MCF 10A (cell line): ENCODE data around the gene ASB13. TPM values are rescaled to one million over a fixed set of nuclear protein-coding genes. Genes with fewer than 3 reads are reported as not detected.
A peak's percentile ranks its signal among the peaks of the same experiment; 100 is the strongest.
"Not testable (repeated sequence)": the region's sequence is repeated elsewhere in the genome, so short reads cannot be mapped to it uniquely, and the experiment has no call there.

Experiments used
- BruUV-seq: library from RNA; stranded (reverse); fragments of 400-500 nt; replicated peaks from 2 replicates; lab custom pipeline; 2021; lab: Mats Ljungman, UMichigan
- CTCF ChIA-PET: fragments of 300-600 bp; sonication (Branson Sonifier 250); formaldehyde crosslinking; extraction: SDS; loops from one replicate; lab custom pipeline; 2021; ENCODE audit warnings: antibody characterized with exemption, inconsistent platforms; lab: Yijun Ruan, JAX
- POLR2A ChIA-PET: fragments of 300-600, 350-650 bp; sonication (Branson Sonifier 250); formaldehyde crosslinking; extraction: SDS; loops from one replicate; lab custom pipeline; 2020; ENCODE audit warnings: antibody characterized with exemption, inconsistent platforms; lab: Yijun Ruan, JAX
- DNase-seq: peaks from one replicate; pipeline ENCODE4 v3.0.0-alpha.2; 2018; ENCODE audit not compliant: unreplicated experiment
- H3K27ac Mint-ChIP-seq: one replicate; pipeline ENCODE4 v1.8.0; 2022; ENCODE audit warnings: mild to moderate bottlenecking, low read depth, mixed read lengths; ENCODE audit not compliant: unreplicated experiment
- H3K27me3 Mint-ChIP-seq: one replicate; pipeline ENCODE4 v1.8.0; 2022; ENCODE audit warnings: mixed read lengths; ENCODE audit not compliant: insufficient read depth, unreplicated experiment
- H3K36me3 Mint-ChIP-seq: one replicate; pipeline ENCODE4 v1.8.0; 2022; ENCODE audit warnings: mild to moderate bottlenecking, moderate library complexity, mixed read lengths; ENCODE audit not compliant: insufficient read depth, unreplicated experiment
- H3K4me1 Mint-ChIP-seq: one replicate; pipeline ENCODE4 v1.8.0; 2022; ENCODE audit warnings: mixed read lengths; ENCODE audit not compliant: insufficient read depth, unreplicated experiment
- H3K4me3 Mint-ChIP-seq: one replicate; pipeline ENCODE4 v1.8.0; 2022; ENCODE audit warnings: mild to moderate bottlenecking, moderate library complexity, mixed read lengths; ENCODE audit not compliant: unreplicated experiment
- H3K9me3 Mint-ChIP-seq: one replicate; pipeline ENCODE4 v1.8.0; 2022; ENCODE audit warnings: mixed read lengths; ENCODE audit not compliant: unreplicated experiment
- CTCF ChIP-seq: fragments of 200-600 bp; IDR thresholded peaks from one replicate; pipeline ENCODE4 v1.8.0; 2022; ENCODE audit warnings: antibody characterized with exemption, mild to moderate bottlenecking; ENCODE audit not compliant: unreplicated experiment
- intact Hi-C: fragments of 100-400 bp; cut with micrococcal nuclease; formaldehyde crosslinking; loops from 2 replicates; pipeline ENCODE4 v1.14.1; 2022
- total RNA-seq: library from RNA; stranded (reverse); gene quantifications from 2 replicates; pipeline ENCODE4 v1.2.3, GENCODE V29; 2022

Gene ASB13
- total RNA-seq, 1 experiment from 2014 or later = 16.3 TPM

GRCh38 chr10:5624701-5625100 is 41.7 kb downstream of the ASB13 start:
- Mint-ChIP-seq H3K27me3 (no peaks in the 10 kb centered on the region), H3K4me1 (peaks cover 7% of the 10 kb centered on the region)

GRCh38 chr10:5623081-5623748 is 43.2 kb downstream of the ASB13 start:
- no peaks in the 10 kb centered on the region for H3K36me3 Mint-ChIP-seq
- intact Hi-C loops = loop anchor here (1.0 to 10.0 kb wide), 5 partner anchors 38 to 806 kb away; no protein-coding TSS in a partner anchor
- CTCF ChIA-PET = interaction anchor here (0.6 to 15.6 kb wide), 51 partner anchors 10 to 810 kb away, joined by 3 to 264 read pairs (median 5); partner anchors contain the start of gene CALML3
- H3K27ac Mint-ChIP-seq = no peak overlapping the region
- peak; percentile 88 for TF ChIP-seq CTCF
- no TSS peak for BruUV-seq
- H3K4me1 Mint-ChIP-seq = peaks cover 10% of the 10 kb centered on the region
- POLR2A ChIA-PET = interaction anchor here (0.6 to 6.1 kb wide), 26 partner anchors 9 to 773 kb away, joined by 3 to 121 read pairs (median 5); partner anchors contain the start of gene CALML5
- no peaks in the 10 kb centered on the region for H3K27me3 Mint-ChIP-seq
- no peak overlapping the region for H3K4me3 Mint-ChIP-seq
- H3K9me3 Mint-ChIP-seq = no peaks in the 10 kb centered on the region
- DNase-seq = peak; percentile 89

More at GRCh38 chr10:5624701-5625100, 41.7 kb downstream of the ASB13 start:
- Mint-ChIP-seq H3K36me3 (peaks cover 7% of the 10 kb centered on the region), H3K9me3 (no peaks in the 10 kb centered on the region), H3K4me3 (no peak overlapping the region), H3K27ac (no peak overlapping the region)
- BruUV-seq = no TSS peak
- no peak for DNase-seq
- TF ChIP-seq CTCF = no peak
- ChIA-PET CTCF (interaction anchor here (1.3 to 15.6 kb wide), 5 partner anchors 10 to 181 kb away, joined by 4 to 264 read pairs (median 11); no protein-coding TSS in a partner anchor), POLR2A (interaction anchor here (6.1 kb wide), 1 partner anchor 179 kb away, joined by 121 read pairs; no protein-coding TSS in a partner anchor)
- intact Hi-C loops = loop anchor here (5.0 to 10.0 kb wide), 2 partner anchors 780 to 807 kb away; no protein-coding TSS in a partner anchor

- ChIA-PET CTCF (interaction anchor here (0.5 to 15.6 kb wide), 47 partner anchors 9 to 809 kb away, joined by 3 to 264 read pairs (median 5); no protein-coding TSS in a partner anchor), POLR2A (interaction anchor here (0.6 to 6.1 kb wide), 25 partner anchors 8 to 772 kb away, joined by 3 to 121 read pairs (median 5); partner anchors contain the start of gene CALML5)
- no peak for DNase-seq
- no peaks in the 10 kb centered on the region for H3K9me3 Mint-ChIP-seq
- no TSS peak for BruUV-seq
- H3K27ac Mint-ChIP-seq = no peak overlapping the region
- peaks cover 18% of the 10 kb centered on the region for H3K4me1 Mint-ChIP-seq
- peaks cover 5% of the 10 kb centered on the region for H3K36me3 Mint-ChIP-seq
- no peaks in the 10 kb centered on the region for H3K27me3 Mint-ChIP-seq
- no peak overlapping the region for H3K4me3 Mint-ChIP-seq
- intact Hi-C loops = loop anchor here (2.0 to 10.0 kb wide), 3 partner anchors 38 to 805 kb away; no protein-coding TSS in a partner anchor
- no peak for TF ChIP-seq CTCF
These were observed 44.0 kb downstream of the ASB13 start for GRCh38 chr10:5622186-5622960.

- not testable (repeated sequence) for H3K4me3 Mint-ChIP-seq, H3K27ac Mint-ChIP-seq, H3K9me3 Mint-ChIP-seq, H3K36me3 Mint-ChIP-seq, H3K27me3 Mint-ChIP-seq, BruUV-seq, DNase-seq
- ChIA-PET CTCF (interaction anchor here (2.5 to 15.6 kb wide), 3 partner anchors 75 to 178 kb away, joined by 11 to 264 read pairs (median 21); no protein-coding TSS in a partner anchor), POLR2A (interaction anchor here (0.7 to 6.1 kb wide), 4 partner anchors 9 to 275 kb away, joined by 3 to 121 read pairs (median 6); no protein-coding TSS in a partner anchor)
- H3K4me1 Mint-ChIP-seq = peaks cover 25% of the 10 kb centered on the region
- intact Hi-C loops = loop anchor here (5.0 to 10.0 kb wide), 2 partner anchors 783 to 804 kb away; no protein-coding TSS in a partner anchor
These were observed 45.0 kb downstream of the ASB13 start for GRCh38 chr10:5621371-5621770.
